Ascending aorta (tissue), 2 donors: ENCODE data around the gene ATAD1. TPM values are rescaled to one million over a fixed set of nuclear protein-coding genes. Genes with fewer than 3 reads are reported as not detected.

ENCODE experiments used
- DNase-seq, 2 donors: peaks; one replicate each; pipeline ENCODE4 v3.0.0-alpha.2; 2019; ENCODE audit warnings: low spot score in 2 of 2
- H3K27ac ChIP-seq, 2 donors: fragments of 200-600 bp; sonication (generic); one replicate each; pipeline ENCODE4 v1.5.1; 2016 to 2017; ENCODE audit warnings: mild to moderate bottlenecking in 1 of 2
- H3K27me3 ChIP-seq: fragments of 200-600 bp; sonication (generic); one replicate; pipeline ENCODE4 v1.5.1; 2017
- H3K36me3 ChIP-seq, 2 donors: fragments of 200-600 bp; sonication (generic); one replicate each; pipeline ENCODE4 v1.5.1; 2016
- H3K4me1 ChIP-seq, 2 donors: fragments of 200-600 bp; sonication (generic); one replicate each; pipeline ENCODE4 v1.5.1; 2016 to 2017; ENCODE audit warnings: mild to moderate bottlenecking in 1 of 2
- H3K4me3 ChIP-seq, 2 donors: fragments of 200-600 bp; sonication (generic); one replicate each; pipeline ENCODE4 v1.5.1; 2016 to 2017; ENCODE audit warnings: mild to moderate bottlenecking in 1 of 2
- H3K9me3 ChIP-seq, 2 donors: fragments of 200-600 bp; sonication (generic); one replicate each; pipeline ENCODE4 v1.5.1; 2016
- intact Hi-C: fragments of 100-400 bp; cut with DNase I; formaldehyde crosslinking; loops from one replicate; pipeline ENCODE4 v1.15.1; 2023
- total RNA-seq: library from RNA; depleted of rRNA; stranded (reverse); fragments of >200 nt; gene quantifications from one replicate; pipeline ENCODE4 v1.1.0, GENCODE V29; 2016
- TF ChIP-seq, protein P1 (sequence below), 3 experiments: fragments of 200-600 bp in 2 of 3; fragments of 450-650 bp in 1 of 3; sonication (generic) in 2 of 3; IDR thresholded peaks; one replicate each; pipeline ENCODE4 v1.5.1; 2016 to 2019; ENCODE audit warnings: antibody characterized with exemption in 3 of 3, mild to moderate bottlenecking in 1 of 3, moderate library complexity in 1 of 3

ATAD1 gene
- total RNA-seq, 1 donor from 2014 or later, result 22.1 TPM

DNA sequence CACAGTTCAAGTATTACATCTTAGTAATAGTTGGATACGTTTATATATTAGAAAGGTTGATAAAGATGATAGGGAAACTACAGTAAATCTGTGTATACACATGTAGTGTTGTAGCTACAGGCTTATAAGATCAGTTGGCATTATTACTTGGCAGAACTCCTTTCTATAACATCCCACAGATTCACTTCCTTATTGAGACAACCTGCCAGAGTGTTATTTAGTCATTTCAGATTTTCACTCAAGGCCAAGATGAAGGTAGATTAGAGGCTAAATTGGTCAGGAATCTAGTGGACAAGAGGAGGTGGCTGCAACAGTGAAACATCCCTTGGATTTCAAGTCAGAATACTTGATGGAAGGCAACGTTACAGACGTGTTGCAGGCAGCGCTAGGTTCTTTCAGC lies 95.3 kb downstream of the ATAD1 start:
- Histone ChIP-seq H3K9me3 (no peaks in the 10 kb centered on the region), H3K27me3 (no peaks in the 10 kb centered on the region), H3K36me3 (peaks cover 0 to 3% of the 10 kb centered on the region in 2 donors), H3K27ac (no peak overlapping the region), H3K4me3 (no peak overlapping the region), H3K4me1 (no peaks in the 10 kb centered on the region)
- intact Hi-C loops, result no loop called here
- TF ChIP-seq, protein P1, sequence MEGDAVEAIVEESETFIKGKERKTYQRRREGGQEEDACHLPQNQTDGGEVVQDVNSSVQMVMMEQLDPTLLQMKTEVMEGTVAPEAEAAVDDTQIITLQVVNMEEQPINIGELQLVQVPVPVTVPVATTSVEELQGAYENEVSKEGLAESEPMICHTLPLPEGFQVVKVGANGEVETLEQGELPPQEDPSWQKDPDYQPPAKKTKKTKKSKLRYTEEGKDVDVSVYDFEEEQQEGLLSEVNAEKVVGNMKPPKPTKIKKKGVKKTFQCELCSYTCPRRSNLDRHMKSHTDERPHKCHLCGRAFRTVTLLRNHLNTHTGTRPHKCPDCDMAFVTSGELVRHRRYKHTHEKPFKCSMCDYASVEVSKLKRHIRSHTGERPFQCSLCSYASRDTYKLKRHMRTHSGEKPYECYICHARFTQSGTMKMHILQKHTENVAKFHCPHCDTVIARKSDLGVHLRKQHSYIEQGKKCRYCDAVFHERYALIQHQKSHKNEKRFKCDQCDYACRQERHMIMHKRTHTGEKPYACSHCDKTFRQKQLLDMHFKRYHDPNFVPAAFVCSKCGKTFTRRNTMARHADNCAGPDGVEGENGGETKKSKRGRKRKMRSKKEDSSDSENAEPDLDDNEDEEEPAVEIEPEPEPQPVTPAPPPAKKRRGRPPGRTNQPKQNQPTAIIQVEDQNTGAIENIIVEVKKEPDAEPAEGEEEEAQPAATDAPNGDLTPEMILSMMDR (IDR thresholded peaks at IDR 0.05), result no peak
- DNase-seq, result no peak

DNA sequence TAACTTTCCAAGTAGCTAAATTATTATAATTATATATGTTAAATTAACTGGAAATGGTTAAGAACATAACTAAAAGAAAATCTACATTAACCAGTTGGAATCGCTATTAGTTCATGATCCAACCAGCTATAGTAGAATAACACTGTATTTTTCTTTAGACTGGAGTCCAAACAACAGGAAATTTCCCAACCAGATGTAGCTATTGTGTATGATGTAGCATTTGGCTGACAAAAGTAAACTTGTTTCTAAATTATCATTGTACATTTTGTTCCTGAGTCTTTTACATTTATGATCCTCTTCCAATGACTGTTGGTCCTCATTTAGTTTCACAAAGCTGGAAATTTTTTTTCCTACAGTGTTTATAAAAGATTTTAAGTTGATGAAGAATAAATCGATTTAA lies 96.2 kb downstream of the ATAD1 start:
- Histone ChIP-seq H3K9me3 (no peaks in the 10 kb centered on the region), H3K36me3 (peaks cover 3 to 4% of the 10 kb centered on the region in 2 donors), H3K4me3 (no peak overlapping the region), H3K27ac (no peak overlapping the region), H3K27me3 (no peaks in the 10 kb centered on the region), H3K4me1 (no peaks in the 10 kb centered on the region)
- intact Hi-C loops, result no loop called here
- TF ChIP-seq, protein P1 (IDR thresholded peaks at IDR 0.05), result no peak
- no peak for DNase-seq

DNA sequence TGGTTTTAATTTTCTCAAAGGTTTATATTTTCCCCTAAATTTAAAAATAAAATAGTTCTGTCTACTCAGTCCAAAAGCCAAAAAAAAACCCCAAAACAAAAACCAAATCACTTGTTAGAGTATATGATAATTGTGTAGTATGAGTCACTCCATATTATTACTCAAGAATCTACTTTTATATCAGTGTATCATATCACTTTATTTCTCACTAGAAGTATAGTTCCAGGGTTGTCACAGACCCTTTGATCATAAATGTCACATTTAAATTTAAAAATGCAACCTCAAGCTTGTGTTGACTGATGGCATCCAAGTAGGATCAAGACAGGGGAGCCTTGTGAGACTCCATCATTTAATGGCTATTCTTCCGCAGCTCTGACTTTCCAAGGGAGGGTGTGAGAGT lies 97.4 kb downstream of the ATAD1 start:
- no peaks in the 10 kb centered on the region for H3K9me3 ChIP-seq
- no peaks in the 10 kb centered on the region for H3K27me3 ChIP-seq
- H3K4me1 ChIP-seq, result no peaks in the 10 kb centered on the region
- peaks cover 3 to 7% of the 10 kb centered on the region in 2 donors for H3K36me3 ChIP-seq
- intact Hi-C loops, result no loop called here
- no peak overlapping the region for H3K4me3 ChIP-seq
- H3K27ac ChIP-seq, result no peak overlapping the region
- TF ChIP-seq, protein P1 (IDR thresholded peaks at IDR 0.05), result no peak
- no peak for DNase-seq

DNA sequence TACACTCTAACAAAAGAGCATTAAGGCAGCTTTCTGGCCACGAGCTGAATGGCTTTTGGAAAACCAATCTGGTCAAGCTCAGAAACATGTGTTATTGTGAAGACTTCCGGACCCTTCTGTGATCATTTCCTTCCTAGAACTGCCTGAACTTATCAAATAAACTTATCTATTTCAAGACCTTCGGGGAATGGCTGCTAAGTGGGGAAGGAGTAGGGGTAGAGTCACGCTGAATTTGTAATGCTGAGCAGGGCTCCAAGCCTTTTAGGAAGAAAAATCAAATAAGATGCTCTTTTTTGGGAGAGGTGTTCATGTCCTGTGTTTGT lies 101.7 kb downstream of the ATAD1 start:
- no peak for DNase-seq
- no peak overlapping the region for H3K27ac ChIP-seq
- TF ChIP-seq, protein P1 (IDR thresholded peaks at IDR 0.05), result no peak
- H3K36me3 ChIP-seq, result peaks cover 7% of the 10 kb centered on the region in 2 donors
- H3K27me3 ChIP-seq, result no peaks in the 10 kb centered on the region
- intact Hi-C loops, result no loop called here
- no peak overlapping the region for H3K4me3 ChIP-seq
- no peaks in the 10 kb centered on the region for H3K4me1 ChIP-seq
- H3K9me3 ChIP-seq, result no peaks in the 10 kb centered on the region

DNA sequence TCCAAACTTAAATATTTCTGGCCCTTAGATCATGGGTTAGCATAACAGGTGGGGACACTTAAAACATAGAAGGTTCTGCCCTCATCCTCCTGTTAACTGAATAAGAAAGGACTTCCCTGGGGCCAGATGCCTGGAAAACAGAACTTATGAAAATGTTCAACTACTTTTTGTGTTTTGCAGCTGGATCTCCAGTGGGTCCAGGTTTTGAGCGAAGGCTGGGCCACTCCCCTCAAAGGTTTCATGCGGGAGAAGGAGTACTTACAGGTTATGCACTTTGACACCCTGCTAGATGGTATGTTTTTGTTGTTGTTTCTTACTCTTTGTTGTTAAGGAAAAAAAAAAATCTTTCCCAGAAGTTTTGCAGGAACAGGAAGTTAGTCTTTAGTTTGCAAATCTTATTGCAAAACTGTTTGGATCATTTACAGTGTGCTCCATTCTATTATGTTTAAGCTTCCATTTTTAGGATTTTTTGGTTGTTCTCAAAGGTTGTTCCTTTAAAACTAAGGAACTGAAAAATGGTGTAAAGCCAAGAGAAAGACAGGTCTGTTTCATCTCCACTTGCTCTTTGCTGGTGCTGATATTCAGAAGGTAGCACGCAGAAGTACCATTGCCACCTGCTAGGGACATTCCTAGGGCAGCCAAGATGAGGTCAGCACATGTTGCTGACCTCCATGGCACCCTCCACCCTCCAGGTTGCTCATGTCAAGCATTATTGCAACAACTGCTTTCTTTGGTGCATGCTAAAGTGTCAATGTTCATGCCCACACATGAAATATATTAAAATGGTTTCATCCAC lies 102.3 kb downstream of the ATAD1 start:
- DNase-seq, result no peak
- TF ChIP-seq, protein P1 (IDR thresholded peaks at IDR 0.05), result no peak
- H3K9me3 ChIP-seq, result no peaks in the 10 kb centered on the region
- no peak overlapping the region for H3K27ac ChIP-seq
- H3K27me3 ChIP-seq, result no peaks in the 10 kb centered on the region
- intact Hi-C loops, result no loop called here
- H3K36me3 ChIP-seq, result peaks cover 7 to 9% of the 10 kb centered on the region in 2 donors
- no peaks in the 10 kb centered on the region for H3K4me1 ChIP-seq
- no peak overlapping the region for H3K4me3 ChIP-seq
